PC-3 (cell line): ENCODE results near the gene ZBTB7B.

Source experiments
- CTCF ChIP-seq: fragments of 300-600 bp; sonication (generic); conservative IDR thresholded peaks from 2 replicates; pipeline ENCODE4 v1.5.1; 2017; ENCODE audit warnings: antibody characterized with exemption, low read depth, mild to moderate bottlenecking, low read length
- EZH2 ChIP-seq: fragments of 300-600 bp; sonication (generic); IDR thresholded peaks from one replicate; pipeline ENCODE4 v1.6.1; 2017; ENCODE audit warnings: antibody characterized with exemption, mild to moderate bottlenecking, low read length; ENCODE audit not compliant: unreplicated experiment
- EZH2phosphoT487 ChIP-seq: fragments of 300-600 bp; sonication (generic); IDR thresholded peaks from 2 replicates; pipeline ENCODE4 v1.6.1; 2018; ENCODE audit warnings: mild to moderate bottlenecking, antibody characterized with exemption, low read length, borderline replicate concordance

DNA sequence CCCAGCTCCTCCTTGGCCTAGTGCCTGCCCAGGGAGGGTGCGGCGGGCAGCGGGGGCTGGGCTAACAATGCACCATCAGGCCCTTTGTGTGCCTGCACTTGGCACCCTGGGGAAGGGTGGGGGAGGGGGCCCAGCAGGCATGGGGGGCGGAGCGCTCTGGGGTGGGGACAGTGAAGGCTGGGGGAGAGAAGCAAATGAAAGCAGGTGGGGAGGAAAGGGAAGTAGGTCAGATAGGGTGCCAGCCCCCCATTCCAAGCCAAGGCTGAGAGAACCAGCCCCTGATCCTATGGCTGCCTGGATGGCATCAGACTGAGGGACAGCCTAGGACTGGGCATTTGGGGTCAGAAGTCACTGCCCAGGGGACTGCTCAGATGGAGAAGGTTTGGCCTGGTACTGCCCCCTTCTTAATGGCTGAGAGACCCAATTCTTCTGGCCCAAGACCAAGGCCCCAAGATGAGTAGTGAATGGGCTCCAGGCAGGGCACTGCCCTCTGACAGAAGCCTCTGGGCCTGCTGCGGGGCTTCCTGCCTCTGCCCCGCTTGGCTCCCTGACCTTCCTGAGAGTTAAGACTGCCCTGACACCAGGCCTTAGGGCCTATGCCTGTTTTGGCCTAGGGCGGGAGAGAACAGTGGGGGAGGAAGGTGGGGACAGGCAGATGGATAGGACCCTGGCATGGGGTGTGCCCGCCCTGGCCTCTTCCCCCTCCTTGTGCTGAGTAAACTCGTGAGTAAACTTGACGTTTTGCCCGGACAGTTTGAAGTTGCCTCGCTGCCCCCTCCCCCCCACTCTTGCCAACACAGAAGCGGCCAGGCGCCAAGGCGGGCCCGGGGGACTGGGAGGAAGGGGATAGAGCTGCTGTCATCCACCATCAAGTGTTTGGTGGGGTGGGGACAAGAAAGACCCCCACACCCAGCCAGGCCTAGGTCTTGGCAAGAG is 2.7 kb downstream of the ZBTB7B start:
- TF ChIP-seq CTCF (no peak), EZH2 (no peak), EZH2phosphoT487 (no peak)
